ENCODE data around the gene GDE1.

DNA sequence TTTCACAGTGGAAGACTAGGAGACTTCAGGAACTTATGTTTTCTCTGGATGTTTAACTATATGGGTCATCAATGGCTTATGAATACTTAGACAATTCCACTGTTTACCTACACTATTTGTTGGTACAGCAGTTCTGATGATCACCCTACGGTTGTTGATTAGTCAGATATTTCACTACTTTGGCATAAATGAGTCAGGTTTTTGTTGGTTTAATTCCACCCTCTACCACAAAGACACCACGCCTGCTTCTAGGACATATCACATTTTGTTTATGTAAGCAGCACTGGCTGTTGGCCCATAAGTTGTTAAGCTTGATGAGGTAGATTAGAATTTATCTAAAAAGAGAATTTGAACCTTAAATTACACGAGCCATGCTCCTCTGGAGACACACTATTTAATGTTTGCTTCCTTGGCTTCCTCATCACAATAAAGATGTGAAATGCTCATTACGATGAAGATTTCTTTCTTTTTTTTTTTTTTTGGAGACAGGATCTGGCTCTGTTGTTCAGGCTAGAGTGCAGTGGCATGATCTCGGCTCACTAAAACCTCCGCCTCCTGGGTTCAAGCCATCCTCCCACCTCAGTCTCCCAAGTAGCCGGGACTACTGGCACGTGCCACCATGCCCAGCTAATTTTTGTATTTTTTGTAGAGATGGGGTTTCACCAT is 4.3 kb downstream of the GDE1 start:
- TF ChIP-seq, protein P1, sequence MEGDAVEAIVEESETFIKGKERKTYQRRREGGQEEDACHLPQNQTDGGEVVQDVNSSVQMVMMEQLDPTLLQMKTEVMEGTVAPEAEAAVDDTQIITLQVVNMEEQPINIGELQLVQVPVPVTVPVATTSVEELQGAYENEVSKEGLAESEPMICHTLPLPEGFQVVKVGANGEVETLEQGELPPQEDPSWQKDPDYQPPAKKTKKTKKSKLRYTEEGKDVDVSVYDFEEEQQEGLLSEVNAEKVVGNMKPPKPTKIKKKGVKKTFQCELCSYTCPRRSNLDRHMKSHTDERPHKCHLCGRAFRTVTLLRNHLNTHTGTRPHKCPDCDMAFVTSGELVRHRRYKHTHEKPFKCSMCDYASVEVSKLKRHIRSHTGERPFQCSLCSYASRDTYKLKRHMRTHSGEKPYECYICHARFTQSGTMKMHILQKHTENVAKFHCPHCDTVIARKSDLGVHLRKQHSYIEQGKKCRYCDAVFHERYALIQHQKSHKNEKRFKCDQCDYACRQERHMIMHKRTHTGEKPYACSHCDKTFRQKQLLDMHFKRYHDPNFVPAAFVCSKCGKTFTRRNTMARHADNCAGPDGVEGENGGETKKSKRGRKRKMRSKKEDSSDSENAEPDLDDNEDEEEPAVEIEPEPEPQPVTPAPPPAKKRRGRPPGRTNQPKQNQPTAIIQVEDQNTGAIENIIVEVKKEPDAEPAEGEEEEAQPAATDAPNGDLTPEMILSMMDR (IDR thresholded peaks at IDR 0.05), result no peak
- TF ChIP-seq POLR2A (IDR thresholded peaks at IDR 0.05) (no peak), POLR2AphosphoS5 (IDR thresholded peaks at IDR 0.05) (no peak)

All from prostate gland (tissue), 2 donors.